SU-DHL-6 (cell line): Measurements from ENCODE around the gene KRT73.

Experiments
- EZH2phosphoT487 ChIP-seq: fragments of 200-600 bp; sonication (generic), shearing (Covaris generic); conservative IDR thresholded peaks from 2 replicates; pipeline ENCODE4 v1.6.1; 2018; ENCODE audit warnings: mild to moderate bottlenecking, antibody characterized with exemption, low read length, moderate library complexity, mixed read lengths
- TF ChIP-seq, protein P1 (sequence below): fragments of 200-600 bp; sonication (generic); IDR thresholded peaks from one replicate; pipeline ENCODE4 v1.5.1; 2017; ENCODE audit warnings: antibody characterized with exemption, mild to moderate bottlenecking, low read length, moderate library complexity; ENCODE audit not compliant: insufficient read depth, poor library complexity, severe bottlenecking

DNA sequence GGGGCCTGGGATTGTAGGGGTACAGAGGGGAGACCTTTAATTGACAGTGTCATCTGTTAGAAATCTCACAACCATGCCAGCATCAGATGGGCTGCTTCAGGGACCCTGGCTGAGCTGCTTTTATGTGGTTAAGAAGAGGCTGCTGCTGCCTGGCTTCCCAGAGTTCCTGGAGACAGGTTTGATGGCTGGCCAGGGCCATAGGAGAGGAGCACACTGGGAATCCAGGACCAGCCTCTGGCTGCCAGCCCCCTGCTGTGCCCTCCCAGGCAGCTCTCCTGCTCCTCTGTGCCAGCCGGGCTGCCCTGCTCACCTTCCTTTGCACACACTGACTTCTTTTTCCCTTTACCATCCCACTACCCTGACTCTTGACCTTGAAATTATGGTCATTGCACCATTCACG is 507 bp upstream of the KRT73 start:
- TF ChIP-seq, protein P1, sequence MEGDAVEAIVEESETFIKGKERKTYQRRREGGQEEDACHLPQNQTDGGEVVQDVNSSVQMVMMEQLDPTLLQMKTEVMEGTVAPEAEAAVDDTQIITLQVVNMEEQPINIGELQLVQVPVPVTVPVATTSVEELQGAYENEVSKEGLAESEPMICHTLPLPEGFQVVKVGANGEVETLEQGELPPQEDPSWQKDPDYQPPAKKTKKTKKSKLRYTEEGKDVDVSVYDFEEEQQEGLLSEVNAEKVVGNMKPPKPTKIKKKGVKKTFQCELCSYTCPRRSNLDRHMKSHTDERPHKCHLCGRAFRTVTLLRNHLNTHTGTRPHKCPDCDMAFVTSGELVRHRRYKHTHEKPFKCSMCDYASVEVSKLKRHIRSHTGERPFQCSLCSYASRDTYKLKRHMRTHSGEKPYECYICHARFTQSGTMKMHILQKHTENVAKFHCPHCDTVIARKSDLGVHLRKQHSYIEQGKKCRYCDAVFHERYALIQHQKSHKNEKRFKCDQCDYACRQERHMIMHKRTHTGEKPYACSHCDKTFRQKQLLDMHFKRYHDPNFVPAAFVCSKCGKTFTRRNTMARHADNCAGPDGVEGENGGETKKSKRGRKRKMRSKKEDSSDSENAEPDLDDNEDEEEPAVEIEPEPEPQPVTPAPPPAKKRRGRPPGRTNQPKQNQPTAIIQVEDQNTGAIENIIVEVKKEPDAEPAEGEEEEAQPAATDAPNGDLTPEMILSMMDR = no peak
- no peak for TF ChIP-seq EZH2phosphoT487
